ENCODE results near the gene GRM2.
A peak's percentile ranks its signal among the peaks of the same experiment; 100 is the strongest.

Gene GRM2

DNA sequence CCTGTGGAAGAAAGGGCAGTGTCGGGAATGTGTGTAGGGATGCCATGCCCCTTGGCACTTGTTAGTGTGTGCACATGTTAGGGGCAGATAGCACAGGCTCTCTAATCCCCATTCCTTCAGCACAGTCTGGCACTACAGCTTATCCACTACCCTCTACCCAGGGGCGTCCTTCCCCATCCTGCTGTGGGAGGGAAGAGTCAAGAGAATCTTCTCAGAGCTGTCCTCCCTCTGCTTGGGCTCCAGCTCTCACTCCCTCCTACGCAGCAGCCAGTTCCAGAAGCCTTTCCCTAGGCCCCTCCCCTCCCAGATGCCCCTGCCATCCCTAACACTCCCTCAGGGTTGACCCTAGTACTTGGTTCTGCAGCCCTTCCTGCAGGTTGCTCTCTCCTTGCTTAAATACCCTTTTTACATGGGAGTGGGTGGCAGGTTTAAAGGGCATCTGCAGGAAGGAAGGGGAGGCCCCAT, 815 bp upstream of the GRM2 start:
- no peak for DNase-seq

DNA sequence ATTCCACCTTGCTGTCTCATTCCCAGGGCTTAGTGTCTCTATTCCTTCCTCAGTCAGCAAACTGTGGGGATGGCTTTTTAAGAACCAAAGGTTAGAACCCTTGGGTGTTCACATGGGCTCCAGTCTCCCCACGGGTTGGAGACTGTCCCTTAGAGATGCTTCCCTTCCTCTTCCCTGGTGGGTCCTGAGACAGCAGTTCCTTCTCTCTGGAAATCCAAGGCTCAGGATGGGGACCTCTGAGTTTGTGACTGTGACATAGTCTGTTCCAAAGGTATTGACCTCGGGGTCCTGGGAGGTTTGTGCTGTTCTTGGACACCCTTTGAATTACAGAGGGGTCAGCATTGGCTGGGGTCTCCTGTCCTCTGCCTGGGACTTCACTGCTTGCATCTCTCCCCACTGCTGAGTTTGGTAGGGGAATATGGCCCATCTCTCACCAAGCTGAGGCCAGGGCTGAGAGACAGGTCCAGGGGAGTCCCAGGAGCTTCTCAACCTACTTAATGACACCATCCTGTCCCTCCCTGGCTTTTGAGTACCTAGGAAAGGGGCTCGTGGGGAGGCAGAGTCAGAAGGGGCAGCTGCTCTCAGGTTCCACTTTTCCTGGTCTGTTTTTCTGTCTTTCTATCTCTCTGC, 1.5 kb downstream of the GRM2 start:
- peak; percentile 22 for DNase-seq

DNA sequence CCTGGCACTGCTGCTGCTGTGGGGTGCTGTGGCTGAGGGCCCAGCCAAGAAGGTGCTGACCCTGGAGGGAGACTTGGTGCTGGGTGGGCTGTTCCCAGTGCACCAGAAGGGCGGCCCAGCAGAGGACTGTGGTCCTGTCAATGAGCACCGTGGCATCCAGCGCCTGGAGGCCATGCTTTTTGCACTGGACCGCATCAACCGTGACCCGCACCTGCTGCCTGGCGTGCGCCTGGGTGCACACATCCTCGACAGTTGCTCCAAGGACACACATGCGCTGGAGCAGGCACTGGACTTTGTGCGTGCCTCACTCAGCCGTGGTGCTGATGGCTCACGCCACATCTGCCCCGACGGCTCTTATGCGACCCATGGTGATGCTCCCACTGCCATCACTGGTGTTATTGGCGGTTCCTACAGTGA, 2.1 kb downstream of the GRM2 start:
- DNase-seq: peak; percentile 20

DNA sequence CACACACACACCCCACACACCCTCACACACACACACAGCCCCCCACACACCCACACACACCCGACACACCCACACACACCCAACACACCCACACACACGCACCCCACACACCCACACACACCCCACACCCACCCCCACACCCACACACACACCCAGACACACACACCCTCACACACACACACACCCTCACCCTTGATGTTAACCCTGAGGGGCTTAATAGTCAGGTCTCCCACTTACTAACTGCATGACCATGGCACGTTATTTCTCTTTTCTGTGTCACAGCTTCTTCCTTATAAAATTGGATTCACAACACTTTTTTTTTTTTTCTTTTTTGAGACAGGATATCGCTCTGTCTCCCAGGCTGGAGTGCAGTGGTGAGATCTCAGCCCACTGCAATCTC, 2.8 kb downstream of the GRM2 start:
- DNase-seq: no peak

DNA sequence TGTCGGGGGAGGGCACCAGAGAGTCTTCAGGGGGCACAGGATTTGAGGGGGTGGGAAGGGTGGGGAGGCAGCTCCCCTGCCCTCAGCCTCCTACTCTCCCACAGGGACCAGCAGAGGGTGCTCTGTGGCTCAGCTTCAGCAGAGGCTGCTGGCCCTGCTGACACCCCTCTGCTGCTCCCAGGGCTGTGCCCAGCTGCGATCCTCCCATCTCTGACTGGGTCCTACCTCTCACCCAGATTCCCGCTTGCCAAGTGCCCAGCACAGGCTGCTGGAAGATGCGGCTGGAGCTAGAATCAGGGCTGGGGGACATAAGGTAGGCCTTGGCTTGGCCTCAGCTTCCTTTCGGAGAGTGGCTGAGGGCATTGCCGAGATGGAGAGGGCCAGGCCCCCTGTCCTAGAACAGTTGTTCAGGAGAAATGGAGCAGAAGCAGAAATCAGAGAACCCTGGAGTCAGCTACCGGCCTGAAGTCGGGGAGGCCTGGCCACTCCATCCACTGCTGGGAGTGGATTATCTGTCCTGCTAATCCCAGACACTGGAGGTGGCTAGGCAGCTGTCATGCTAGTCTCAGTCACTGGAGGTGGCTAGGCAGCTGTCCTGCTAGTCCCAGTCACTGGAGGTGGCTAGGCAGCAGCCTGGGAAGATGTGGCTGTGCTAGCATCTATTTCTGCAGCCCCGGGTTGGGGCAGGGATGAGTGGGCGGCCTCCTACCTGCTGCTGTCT, 3.9 kb downstream of the GRM2 start:
- DNase-seq: peak; percentile 23

DNA sequence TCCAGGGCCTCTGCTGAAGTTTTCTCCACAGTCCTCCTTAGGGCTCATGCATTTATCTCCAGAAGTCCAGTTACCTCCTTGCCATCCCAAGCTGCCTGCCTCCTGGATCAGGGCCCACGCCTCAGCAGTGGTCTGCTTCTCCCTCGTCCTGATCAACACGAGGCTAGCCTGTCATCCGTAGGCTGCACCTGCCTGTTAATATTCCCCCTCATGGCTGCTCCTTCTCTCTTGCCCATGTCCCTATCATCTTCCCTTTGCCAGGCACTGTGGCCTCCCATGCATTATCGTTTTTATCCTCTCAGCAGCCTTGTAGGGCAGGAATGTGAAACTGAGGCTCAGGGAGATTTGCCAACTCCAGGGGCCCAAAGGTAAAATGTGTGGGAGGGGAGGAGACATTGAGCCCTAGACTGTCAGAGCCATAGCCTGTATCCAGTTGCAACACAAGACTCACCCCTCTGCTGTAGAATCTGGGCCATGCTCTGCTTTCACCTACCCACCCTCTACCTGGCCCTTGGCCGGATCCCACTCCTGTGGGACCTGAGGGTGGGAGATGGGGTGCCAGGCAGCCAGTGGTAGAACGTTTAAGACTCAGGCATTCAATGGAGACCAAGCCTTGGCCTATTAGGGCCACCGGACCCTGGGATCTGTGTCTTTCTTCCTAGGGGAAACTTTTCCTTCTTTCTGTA, 4.6 kb downstream of the GRM2 start:
- DNase-seq: peak; percentile 18

DNA sequence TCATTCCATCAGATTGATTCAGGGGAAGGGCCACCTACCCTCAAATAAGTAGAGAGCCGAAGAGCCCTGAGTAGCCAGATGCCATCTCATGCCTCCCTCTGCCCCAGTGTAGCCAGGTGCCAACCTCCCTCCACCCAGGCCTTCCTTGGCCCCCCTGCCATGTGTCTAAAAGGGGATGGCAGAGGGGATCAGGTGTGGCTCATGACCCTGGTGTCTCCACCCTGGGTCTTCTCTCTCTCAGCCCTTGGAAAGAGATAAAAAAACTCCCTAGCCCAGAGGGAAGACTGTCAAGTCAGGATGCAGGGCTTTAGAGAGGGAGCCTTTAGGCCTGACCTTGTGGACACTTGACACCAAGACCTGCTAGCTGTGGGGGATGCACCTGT, 5.2 kb downstream of the GRM2 start:
- DNase-seq: peak; percentile 5

DNA sequence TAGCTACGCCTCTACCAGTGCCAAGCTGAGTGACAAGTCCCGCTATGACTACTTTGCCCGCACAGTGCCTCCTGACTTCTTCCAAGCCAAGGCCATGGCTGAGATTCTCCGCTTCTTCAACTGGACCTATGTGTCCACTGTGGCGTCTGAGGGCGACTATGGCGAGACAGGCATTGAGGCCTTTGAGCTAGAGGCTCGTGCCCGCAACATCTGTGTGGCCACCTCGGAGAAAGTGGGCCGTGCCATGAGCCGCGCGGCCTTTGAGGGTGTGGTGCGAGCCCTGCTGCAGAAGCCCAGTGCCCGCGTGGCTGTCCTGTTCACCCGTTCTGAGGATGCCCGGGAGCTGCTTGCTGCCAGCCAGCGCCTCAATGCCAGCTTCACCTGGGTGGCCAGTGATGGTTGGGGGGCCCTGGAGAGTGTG, 5.7 kb downstream of the GRM2 start:
- peak; percentile 15 for DNase-seq

DNA sequence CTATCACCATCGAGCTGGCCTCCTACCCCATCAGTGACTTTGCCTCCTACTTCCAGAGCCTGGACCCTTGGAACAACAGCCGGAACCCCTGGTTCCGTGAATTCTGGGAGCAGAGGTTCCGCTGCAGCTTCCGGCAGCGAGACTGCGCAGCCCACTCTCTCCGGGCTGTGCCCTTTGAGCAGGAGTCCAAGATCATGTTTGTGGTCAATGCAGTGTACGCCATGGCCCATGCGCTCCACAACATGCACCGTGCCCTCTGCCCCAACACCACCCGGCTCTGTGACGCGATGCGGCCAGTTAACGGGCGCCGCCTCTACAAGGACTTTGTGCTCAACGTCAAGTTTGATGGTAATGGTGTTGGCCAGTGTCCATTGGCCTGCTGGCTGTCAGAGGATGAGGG, 6.1 kb downstream of the GRM2 start:
- no peak for DNase-seq

DNA sequence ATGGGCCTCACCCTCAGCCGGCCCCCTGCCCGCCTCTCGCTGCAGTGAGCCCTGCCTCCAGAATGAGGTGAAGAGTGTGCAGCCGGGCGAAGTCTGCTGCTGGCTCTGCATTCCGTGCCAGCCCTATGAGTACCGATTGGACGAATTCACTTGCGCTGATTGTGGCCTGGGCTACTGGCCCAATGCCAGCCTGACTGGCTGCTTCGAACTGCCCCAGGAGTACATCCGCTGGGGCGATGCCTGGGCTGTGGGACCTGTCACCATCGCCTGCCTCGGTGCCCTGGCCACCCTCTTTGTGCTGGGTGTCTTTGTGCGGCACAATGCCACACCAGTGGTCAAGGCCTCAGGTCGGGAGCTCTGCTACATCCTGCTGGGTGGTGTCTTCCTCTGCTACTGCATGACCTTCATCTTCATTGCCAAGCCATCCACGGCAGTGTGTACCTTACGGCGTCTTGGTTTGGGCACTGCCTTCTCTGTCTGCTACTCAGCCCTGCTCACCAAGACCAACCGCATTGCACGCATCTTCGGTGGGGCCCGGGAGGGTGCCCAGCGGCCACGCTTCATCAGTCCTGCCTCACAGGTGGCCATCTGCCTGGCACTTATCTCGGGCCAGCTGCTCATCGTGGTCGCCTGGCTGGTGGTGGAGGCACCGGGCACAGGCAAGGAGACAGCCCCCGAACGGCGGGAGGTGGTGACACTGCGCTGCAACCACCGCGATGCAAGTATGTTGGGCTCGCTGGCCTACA, 8.5 kb downstream of the GRM2 start:
- peak; percentile 25 for DNase-seq

DNA sequence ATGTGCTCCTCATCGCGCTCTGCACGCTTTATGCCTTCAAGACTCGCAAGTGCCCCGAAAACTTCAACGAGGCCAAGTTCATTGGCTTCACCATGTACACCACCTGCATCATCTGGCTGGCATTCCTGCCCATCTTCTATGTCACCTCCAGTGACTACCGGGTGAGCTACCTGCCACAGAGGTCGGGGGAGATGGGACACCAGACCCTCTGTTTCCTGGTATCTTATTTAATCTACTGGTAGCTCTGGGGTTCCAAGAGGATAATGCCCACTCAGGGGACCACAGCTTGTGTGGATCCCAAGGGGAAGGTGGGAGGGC, 9.1 kb downstream of the GRM2 start:
- DNase-seq: no peak

DNA sequence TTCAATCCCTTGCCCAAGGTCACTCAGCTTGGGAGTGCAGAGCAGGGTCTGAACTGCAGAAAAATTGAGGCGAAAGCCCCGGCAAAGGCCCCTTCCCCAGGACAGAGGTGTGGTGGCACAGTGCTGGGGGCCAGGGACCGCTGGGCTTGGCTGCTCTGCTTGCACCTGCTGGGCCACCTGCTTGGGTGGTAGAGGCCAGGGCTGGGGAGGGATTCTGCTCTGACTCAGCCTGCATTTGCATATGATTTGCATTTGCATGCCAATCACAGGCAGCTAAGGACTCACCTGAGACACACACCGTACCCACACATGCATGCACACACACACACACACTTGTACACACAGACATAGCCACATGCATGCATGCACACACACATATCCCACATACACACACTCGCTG, 9.9 kb downstream of the GRM2 start:
- DNase-seq: peak; percentile 21

DNA sequence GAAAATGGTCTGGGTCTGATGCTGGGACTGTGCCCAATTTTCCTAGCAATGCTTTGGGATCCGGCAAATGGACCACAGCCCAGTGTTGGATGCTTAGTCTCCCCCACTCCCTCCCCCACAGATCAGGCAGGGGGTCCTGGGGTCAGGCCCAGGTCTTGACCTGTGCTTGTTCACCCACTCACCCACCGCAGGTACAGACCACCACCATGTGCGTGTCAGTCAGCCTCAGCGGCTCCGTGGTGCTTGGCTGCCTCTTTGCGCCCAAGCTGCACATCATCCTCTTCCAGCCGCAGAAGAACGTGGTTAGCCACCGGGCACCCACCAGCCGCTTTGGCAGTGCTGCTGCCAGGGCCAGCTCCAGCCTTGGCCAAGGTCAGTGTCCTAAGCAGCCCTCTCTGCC, 10.6 kb downstream of the GRM2 start:
- peak; percentile 24 for DNase-seq

DNA sequence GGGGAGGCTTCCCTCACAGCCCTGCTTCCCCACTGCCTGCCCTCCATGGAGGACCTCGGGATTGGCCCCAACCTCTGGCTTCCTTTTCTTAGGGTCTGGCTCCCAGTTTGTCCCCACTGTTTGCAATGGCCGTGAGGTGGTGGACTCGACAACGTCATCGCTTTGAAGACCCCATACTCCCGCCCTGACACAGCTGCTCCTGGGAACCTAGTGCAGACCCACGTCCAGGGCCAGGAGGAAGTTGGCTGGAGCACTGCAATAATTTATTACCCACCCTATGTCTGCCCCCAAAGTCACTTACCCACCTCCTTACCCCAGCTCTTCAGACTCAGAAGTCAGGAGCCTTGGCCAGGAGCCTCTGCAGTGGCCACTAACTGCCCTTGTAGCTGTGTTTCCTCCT, 11.1 kb downstream of the GRM2 start:
- no peak for DNase-seq

DNA sequence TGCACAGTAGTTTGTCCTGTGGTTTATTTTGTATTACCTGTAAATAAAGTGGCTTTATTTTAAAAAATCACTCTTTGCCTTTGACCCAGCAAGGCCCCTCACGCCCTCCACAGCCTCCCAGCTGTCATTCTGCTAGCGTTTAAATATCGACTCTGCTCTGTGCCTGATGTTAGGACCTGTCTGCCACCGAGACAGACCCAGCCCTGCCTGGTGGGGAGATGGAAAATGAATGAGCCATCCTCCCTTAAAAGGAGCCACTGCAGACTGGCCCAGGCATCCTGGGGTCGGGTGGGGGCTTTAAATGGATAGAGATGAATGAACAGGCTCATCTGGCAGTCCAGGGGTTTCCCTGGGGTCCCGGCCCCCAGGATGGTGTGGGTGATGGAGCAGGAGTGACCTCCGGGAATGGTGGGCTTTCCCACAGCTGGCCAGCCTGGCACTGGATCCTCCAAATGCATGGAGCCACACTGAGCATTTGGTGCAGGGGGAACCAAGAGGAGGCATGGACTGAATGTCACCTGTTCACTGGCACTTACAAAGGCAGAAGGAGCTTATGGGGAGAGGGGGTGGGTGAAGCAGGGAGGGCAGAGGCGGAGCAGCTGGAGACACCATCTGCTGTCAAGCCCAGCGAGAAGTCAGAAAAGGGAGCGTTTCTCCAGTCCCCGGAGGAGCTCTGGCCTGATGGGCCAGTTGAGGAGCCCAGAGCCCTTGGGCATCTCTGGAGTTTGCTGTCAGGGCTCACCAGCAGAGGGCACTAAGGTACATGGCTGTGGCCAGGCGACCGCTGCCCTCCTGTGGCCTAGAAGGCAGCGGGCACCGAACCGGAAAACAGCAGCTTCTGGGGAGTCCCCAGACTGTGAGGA, 11.9 kb downstream of the GRM2 start:
- DNase-seq: peak; percentile 74

DNA sequence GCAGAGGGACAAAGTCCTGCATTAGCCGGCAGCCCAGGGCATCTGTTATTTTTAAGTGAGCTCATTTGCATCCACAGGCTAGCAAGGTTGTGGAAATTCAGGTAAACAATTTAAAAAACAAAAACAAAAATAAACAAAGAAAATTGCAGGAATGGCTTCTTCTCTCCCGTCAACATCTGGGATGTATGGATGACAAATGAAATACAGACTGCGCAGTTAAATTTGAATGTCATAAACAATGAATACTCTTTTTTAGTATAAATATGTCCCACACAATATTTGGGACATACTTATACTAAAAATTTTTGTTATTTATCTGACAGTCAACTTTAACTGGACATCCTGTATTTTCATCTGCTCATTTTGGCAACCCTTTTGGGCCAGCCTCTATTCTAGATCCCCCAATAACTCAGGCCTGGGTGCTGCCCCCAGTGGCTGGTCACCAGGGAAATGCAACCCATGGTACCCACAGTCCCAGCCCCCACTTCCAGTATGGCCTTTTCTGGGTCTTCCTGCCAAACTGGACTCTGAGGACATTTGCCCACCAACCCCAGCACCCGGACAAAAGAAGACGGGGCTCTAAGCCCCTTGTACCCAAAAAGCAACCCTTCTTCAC, 12.7 kb downstream of the GRM2 start:
- DNase-seq: no peak

DNA sequence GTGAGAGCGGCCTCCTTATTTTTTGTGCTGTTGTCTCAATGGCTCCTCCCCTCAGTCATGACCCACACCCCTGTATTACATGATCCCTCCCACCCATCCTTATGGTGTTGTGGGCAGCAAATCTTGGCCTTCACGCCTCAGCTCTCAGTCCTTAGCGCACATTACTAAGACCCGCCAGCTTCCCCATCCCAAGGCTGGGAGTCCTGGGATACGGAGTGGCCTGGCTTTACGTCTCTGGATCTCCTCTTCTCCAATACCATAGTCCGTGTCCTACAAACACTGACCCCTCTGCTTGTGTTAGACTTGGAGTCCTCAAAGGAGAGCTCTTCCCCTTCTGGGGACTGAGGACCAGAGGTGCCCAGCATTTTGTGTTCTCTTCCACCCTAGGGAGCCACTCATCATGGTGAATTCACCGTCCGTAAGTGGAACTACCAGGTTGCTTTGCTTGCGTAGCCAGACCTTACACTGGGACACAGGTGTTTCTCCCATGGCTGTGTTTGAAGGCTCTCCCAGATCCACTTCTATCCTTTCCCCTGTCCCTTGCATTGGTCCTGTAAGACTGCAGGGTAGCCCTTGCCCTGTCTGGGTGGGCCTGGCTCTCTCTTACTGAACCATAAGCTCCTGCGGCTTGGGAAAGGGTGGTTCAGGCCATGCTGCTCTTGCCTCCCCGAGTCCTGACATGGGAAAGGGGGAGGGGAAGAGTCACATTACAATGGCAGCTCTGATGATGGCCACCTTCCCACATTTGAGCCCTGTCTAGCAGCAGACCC, 13.6 kb downstream of the GRM2 start:
- no peak for DNase-seq

DNA sequence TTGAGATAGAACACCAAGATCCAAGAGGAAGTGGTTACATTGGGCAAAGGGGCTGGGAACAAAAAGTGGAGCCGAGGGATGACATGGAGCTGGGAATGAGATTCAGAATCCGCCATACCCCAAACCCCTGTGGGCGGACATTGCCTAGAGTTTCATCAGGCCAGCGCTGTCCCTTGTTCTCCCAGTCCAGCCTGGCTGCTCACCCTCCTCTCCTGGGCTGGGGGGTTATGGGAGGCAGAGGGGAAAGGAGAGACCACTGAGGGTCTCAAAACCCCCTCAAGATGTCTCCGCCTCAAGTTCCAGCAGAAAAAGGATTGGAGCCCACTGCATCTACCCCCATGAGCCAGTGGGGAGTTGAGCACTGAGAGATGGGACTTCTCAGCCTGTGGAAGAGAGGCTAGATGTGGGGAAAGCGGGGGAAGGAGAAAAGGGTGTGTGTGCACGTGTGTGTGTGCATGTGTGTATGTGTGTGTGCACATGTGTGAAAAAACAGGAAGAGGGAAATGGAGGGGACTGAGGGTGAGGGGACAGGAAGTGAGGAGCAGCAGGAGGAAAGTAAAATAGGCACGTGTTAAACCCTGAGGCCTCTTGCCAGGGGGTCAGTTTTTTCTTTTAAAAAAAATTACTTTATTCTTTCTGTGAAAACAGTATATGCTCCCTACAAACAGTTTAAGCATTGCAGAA, 14.3 kb downstream of the GRM2 start:
- DNase-seq: no peak

DNA sequence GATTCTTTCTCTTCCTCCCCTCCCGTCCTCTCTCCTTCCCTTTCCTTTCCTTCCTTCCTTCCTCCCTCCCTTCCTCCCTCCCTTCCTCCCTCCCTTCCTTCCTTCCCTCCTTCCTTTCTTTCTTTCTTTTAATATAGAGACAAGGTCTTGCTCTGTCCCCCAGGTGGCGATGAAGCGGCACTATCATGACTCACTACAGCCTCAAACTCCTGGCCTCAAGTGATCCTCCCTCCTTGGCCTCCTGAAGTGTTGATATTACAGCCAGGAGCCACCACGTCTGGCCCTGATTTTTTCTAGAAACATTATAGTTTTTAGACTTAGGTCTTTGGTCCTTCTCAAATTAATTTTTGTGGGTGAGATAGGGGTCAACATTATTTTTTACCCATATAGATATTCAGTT, 15.5 kb downstream of the GRM2 start:
- no peak for DNase-seq

DNA sequence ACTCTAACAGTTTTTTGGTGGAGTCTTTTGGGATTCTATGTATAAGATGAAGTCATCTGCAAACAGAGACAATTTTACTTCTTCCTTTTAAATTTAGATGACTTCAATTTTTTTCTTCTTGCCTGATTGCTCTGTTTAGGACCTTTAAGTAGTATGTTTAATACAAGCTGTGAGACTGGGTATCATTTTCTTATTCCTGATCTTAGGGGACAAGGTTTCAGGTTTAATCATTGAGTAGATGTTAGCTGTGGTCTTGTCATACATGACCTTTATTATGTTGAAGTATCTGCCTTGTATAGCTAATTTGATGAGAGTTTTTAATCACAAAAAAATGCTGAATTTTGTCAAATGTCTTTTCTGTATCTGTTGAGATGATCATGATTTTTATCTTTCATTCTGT, 20.6 kb downstream of the GRM2 start:
- DNase-seq: no peak

Measured in activated CD4-positive, CD25-positive, alpha-beta regulatory T cell treated with anti-CD3 and anti-CD28 coated beads, Interleukin-2, amount 50 U/mL, for 72 hours (primary cell).